GM13977 (cell line): ENCODE data around the gene TREH.

Source experiments
- DNase-seq: peaks from one replicate; pipeline ENCODE4 v3.0.0; 2012; ENCODE audit warnings: low spot score
- in situ Hi-C: fragments of 300-500 bp; cut with MboI; formaldehyde crosslinking; loops from one replicate; pipeline ENCODE4 v1.12.0; 2022; ENCODE audit warnings: low sequenced_read_pairs, low pct_unique_long_range_greater_than_20kb, mixed read lengths, inconsistent platforms; ENCODE audit not compliant: unreplicated experiment
- TF ChIP-seq, protein P1 (sequence below): IDR thresholded peaks from 2 replicates; pipeline ENCODE4 v1.5.1; 2012; ENCODE audit warnings: mild to moderate bottlenecking, control low read depth; ENCODE audit not compliant: insufficient read depth; ENCODE audit errors: extremely low read depth, missing control alignments

Gene TREH

DNA sequence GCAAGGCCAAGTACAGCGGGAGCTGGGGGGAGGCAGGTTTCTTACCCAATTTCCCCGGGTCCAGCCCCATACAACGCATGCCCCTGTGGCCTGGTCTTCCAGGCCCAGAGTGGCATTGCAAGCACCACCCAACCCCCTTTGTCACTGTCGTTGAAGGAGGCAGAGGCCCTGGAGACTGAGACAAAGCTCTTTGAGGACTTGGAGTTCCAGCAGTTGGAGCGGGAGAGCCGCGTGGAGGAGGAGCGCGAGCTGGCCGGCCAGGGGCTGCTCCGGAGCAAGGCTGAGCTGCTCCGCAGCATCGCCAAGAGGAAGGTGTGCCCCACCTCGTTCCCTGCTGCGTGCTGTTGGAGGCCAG is 44.2 kb downstream of the TREH start:
- TF ChIP-seq, protein P1, sequence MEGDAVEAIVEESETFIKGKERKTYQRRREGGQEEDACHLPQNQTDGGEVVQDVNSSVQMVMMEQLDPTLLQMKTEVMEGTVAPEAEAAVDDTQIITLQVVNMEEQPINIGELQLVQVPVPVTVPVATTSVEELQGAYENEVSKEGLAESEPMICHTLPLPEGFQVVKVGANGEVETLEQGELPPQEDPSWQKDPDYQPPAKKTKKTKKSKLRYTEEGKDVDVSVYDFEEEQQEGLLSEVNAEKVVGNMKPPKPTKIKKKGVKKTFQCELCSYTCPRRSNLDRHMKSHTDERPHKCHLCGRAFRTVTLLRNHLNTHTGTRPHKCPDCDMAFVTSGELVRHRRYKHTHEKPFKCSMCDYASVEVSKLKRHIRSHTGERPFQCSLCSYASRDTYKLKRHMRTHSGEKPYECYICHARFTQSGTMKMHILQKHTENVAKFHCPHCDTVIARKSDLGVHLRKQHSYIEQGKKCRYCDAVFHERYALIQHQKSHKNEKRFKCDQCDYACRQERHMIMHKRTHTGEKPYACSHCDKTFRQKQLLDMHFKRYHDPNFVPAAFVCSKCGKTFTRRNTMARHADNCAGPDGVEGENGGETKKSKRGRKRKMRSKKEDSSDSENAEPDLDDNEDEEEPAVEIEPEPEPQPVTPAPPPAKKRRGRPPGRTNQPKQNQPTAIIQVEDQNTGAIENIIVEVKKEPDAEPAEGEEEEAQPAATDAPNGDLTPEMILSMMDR = no peak
- DNase-seq = no peak
- in situ Hi-C loops = no loop called here

DNA sequence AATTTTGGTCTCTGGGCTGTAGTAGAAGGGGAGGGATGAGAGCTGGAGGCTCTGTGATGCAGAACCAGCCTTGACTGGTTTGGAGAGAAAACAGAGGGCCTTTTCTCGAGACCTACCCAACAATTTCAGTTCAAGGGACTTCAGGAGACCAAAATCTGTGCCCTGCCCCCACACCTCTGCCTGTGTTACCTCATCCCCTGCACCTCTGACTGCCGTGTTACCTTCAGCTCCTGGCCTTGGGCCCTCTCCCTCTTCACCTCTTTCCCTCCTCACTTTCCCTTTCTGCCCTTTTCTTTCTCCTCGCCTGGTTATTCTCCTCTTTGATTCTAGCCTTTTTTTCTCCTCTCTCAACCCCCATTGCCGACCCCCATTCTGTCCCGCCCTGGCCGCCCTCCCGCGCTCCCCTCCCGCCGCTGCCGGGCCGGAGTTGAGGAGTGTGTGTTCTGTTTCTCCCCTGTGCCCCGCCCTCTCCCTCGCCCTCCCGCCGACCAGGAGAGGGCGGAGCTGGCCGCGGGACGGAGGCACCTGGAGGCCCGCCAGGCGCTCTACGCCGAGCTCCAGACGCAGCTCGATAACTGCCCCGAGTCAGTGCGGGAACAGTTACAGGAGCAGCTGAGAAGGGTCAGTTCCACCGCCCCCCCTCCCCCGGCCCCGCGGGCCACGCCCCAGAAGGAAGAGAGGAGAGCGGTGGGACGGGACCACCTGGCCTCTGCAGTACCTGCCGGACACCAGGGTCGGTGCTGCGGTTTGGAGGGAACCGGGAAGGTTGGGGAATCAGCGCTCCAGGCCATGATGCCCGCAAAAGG is 44.8 kb downstream of the TREH start:
- in situ Hi-C loops = no loop called here
- DNase-seq = no peak

DNA sequence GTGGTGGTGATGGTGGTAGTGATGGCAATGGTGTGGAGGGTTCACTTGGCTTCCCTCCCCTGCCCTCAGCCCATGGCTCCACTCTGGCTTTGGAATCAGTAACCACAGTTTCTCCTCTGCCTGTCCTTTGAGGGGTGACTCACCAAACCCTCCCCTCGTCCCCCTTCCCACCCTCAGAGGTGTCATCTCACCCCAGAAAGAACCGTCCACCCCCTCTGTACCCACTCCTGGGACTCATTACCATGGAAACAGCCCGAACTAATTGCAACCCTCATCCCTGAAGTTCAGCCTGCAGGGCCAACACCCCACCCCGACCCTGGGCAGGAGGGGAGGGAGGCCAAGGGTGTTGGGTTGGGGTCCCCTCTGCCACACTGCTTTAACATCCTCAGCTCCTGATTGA is 45.5 kb downstream of the TREH start:
- in situ Hi-C loops = no loop called here
- TF ChIP-seq, protein P1 = no peak
- DNase-seq = no peak

More for the DNA sequence above, 44.8 kb downstream of the TREH start:
- TF ChIP-seq, protein P1 = no peak

DNA sequence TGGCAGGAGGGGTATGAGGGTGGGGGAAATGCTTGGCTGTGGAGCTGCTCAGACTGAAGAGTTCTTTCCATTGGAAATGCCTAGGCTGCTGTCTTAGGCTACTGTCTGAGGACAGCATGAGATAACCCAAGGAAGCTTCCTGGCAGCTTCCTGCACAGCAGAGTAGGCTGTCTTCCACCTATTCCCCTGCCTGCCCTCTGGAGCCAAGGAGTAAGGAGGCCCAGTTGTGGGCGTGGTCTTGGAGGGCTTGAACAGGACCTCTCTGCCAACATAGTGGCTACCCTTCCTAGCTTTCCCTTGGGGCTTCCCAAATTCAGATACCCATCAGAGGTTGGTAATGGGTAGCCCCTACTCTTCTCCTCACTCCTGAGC is 46.1 kb downstream of the TREH start:
- no peak for DNase-seq
- in situ Hi-C loops = no loop called here
- TF ChIP-seq, protein P1 = no peak

DNA sequence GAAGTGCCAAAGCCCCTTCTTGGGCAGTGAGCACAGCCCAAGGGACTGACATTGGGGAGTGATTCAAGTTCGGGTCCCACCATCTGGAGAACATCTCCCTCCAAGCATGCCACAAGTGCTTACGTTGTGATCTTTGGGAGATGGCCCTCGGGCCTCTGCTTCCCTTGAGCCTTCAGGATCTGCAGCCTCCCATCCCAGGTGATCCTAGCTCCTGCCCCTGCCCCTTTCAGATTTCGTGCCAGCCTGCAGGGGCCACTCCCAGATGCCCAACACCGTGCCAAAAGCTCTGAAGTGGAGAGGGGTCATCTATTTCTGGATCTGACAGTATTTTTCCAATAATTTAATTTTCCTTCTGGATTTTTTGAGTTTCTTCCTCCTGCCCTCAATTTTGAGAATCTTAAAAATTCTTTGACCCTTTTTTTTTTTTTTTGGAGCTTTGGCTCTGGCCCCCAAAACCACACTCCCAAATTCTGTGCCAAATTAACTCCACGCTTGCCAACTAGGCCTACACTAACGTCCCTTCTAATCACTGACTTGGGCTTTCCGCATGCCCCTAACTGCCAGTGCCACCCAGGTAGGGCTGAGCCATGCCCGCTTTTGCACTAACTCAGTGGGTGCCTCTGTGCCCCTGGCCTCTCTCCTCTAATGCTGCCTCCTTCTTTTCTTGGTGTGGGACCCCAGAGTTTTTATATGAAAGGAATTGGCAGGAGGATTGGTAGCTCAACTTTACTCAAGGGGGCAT is 46.7 kb downstream of the TREH start:
- in situ Hi-C loops = no loop called here
- no peak for DNase-seq
- TF ChIP-seq, protein P1 = no peak

DNA sequence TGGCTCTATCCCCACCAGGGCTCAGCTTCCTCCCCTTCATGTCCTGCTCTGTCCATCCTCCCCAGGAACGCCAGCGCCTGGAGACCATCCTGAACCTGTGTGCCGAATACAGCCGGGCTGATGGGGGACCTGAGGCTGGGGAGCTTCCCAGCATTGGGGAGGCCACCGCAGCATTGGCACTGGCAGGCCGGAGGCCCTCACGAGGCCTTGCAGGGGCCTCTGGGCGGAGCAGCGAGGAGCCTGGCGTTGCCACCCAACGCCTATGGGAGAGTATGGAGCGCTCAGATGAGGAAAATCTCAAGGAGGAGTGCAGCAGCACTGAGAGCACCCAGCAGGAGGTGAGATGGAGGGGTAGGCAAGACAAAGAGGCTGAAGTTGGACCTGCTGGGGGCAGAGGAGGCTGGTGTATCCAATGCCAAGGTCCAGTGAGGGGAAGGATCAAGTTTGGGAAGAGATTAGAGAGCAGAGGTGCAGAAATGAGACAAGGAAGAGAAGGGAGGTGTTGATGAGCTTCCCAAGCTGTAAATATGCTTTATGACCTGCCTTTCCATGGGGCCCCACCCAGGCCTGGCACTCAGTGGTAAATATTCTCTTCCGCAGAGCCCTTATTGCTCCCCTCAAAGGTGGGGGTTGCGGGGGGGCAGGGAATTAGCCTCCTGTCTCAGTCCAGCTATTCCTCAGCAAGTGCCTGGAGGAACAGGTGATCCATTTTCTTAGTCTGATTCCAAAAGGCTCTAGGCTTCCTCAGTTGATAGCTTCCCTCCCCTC is 48.1 kb downstream of the TREH start:
- TF ChIP-seq, protein P1 = no peak
- no peak for DNase-seq
- in situ Hi-C loops = no loop called here
